Posterior vena cava (tissue), 2 donors: ENCODE results near the gene HLF. TPM values are rescaled to one million over a fixed set of nuclear protein-coding genes. Genes with fewer than 3 reads are reported as not detected.

Source experiments
- DNase-seq: peaks from one replicate; pipeline ENCODE4 v3.0.0-alpha.2; 2020; ENCODE audit warnings: low spot score
- intact Hi-C, 2 donors: fragments of 100-400 bp; cut with DNase I; formaldehyde crosslinking; loops; one replicate each; pipeline versions ENCODE4 v1.14.1 to v1.14.2; 2022 to 2023
- total RNA-seq, 2 donors: library from RNA; stranded (reverse); fragmentation: NEBNext Ultra II Directional; extraction: Animal tissue kit (Norgen Biotek cat#: 25700); gene quantifications; one replicate each; pipeline ENCODE4 v1.2.1, GENCODE V29; 2021
- donor health status: DM: yes; HTN: yes; CAD: no.
- donor health status: DM: yes; HTN: yes; CAD: no.

The HLF gene
- total RNA-seq, 2 donors from 2014 or later, result 6.6 to 15.7 TPM

- intact Hi-C loops, result no loop called here
- no peak for DNase-seq
Observed at GRCh38 chr17:55286681-55287589, 22.2 kb downstream of the HLF start.

GRCh38 chr17:55288356-55289105 is 23.8 kb downstream of the HLF start:
- intact Hi-C loops, result no loop called here
- DNase-seq, result no peak

GRCh38 chr17:55289106-55289446 is 24.3 kb downstream of the HLF start:
- intact Hi-C loops, result no loop called here
- DNase-seq, result no peak

GRCh38 chr17:55289978-55290377 is 25.2 kb downstream of the HLF start:
- intact Hi-C loops, result no loop called here
- no peak for DNase-seq

GRCh38 chr17:55290492-55291113 is 25.8 kb downstream of the HLF start:
- intact Hi-C loops, result no loop called here
- DNase-seq, result no peak

GRCh38 chr17:55291114-55291507 is 26.4 kb downstream of the HLF start:
- DNase-seq, result no peak
- intact Hi-C loops, result no loop called here

GRCh38 chr17:55292094-55292493 is 27.3 kb downstream of the HLF start:
- DNase-seq, result no peak
- intact Hi-C loops, result no loop called here

GRCh38 chr17:55294042-55294751 is 29.4 kb downstream of the HLF start:
- no peak for DNase-seq
- intact Hi-C loops, result no loop called here

GRCh38 chr17:55295411-55296170 is 30.8 kb downstream of the HLF start:
- no peak for DNase-seq
- intact Hi-C loops, result no loop called here

- intact Hi-C loops, result no loop called here
- no peak for DNase-seq
Observed at GRCh38 chr17:55296171-55296695, 31.5 kb downstream of the HLF start.

GRCh38 chr17:55296699-55297098 is 31.9 kb downstream of the HLF start:
- DNase-seq, result no peak
- intact Hi-C loops, result no loop called here

- intact Hi-C loops, result no loop called here
- no peak for DNase-seq
Observed at GRCh38 chr17:55298111-55298730, 33.5 kb downstream of the HLF start.

GRCh38 chr17:55299162-55299838 is 34.5 kb downstream of the HLF start:
- no peak for DNase-seq
- intact Hi-C loops, result no loop called here

- intact Hi-C loops, result no loop called here
Observed at GRCh38 chr17:55299890-55300289, 35.1 kb downstream of the HLF start.

GRCh38 chr17:55300479-55301290 is 35.9 kb downstream of the HLF start:
- intact Hi-C loops, result no loop called here
- DNase-seq, result no peak

More at GRCh38 chr17:55299890-55300289, 35.1 kb downstream of the HLF start:
- DNase-seq, result no peak

- intact Hi-C loops, result no loop called here
- DNase-seq, result no peak
Observed at GRCh38 chr17:55301521-55302406, 37.0 kb downstream of the HLF start.
